ENCODE data around the gene MMS19. TPM values are rescaled to one million over a fixed set of nuclear protein-coding genes. Genes with fewer than 3 reads are reported as not detected.

Gene MMS19
- total and polyA plus RNA-seq, 10 of the 15 experiments (the other 5 are each of a cell fraction or from before 2014, with no cell fraction given): 40.2 to 112 (median 69.0) TPM

DNA sequence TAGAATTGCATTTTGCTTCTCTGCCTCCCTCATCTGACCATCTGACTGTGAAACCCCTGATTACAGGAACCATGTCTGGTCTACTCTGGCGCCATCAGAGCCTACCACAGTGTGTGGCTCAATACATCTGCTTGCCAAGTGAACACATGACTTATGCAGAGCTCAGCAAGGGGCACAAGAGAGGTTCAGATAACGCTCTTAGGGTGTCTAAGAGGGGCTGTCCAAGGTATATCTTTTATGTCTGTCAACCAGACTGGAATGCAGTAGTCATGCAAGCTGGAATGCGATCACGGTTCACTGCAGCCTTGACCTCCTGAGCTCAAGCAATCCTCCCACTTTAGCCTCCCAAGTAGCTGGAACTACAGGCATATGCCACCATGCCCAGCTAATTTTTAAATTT is 86.8 kb downstream of the MMS19 start:
- no peak for FAIRE-seq

GRCh38 chr10:97408496-97408992 is 89.7 kb downstream of the MMS19 start:
- Histone ChIP-seq H3K9me3 (replicated peaks; ENCODE audit: control insufficient read depth, insufficient read depth, low read length) (no peaks in the 10 kb centered on the region), H3K79me2 (ENCODE audit: control insufficient read depth, insufficient read depth, low read length) (no peaks in the 10 kb centered on the region), H3K36me3 (ENCODE audit: control insufficient read depth in 2 of 2, insufficient read depth in 2 of 2, low read length in 1 of 2) (no peaks in the 10 kb centered on the region), H2AFZ (ENCODE audit: control insufficient read depth, low read depth, low read length) (no peak overlapping the region), H4K20me1 (ENCODE audit: control insufficient read depth, insufficient read depth) (no peaks in the 10 kb centered on the region), H3K27me3 (replicated peaks in 1 of 2; ENCODE audit: control insufficient read depth in 2 of 2, insufficient read depth in 2 of 2, low read length in 1 of 2) (no peaks in the 10 kb centered on the region), H3K9ac (ENCODE audit: control insufficient read depth, insufficient read depth, low read length) (no peak overlapping the region), H3K4me3 (no peak overlapping the region), H3K27ac (ENCODE audit: control insufficient read depth, insufficient read depth) (no peak overlapping the region), H3K4me1 (ENCODE audit: control insufficient read depth, insufficient read depth, low read length) (peaks cover 3% of the 10 kb centered on the region; the same call in 1 of the 2 replicates), H3K4me2 (ENCODE audit: control insufficient read depth, insufficient read depth) (no peak overlapping the region)
- no peak for DNase-seq (ENCODE audit: low read depth, low spot score)
- WGBS (ENCODE audit: insufficient coverage, insufficient replicate concordance, low lambda C conversion rate, missing lambda C conversion rate): 96% methylated on average over 10 of the region's 10 CpGs
- FAIRE-seq: no peak
- SMC1A ChIA-PET (ENCODE audit: uncharacterized antibody, unreplicated experiment): interaction anchor here (1.0 to 1.4 kb wide), 3 partner anchors 15 to 26 kb away, joined by 3 to 5 read pairs (median 4); no protein-coding TSS in a partner anchor
- CTCF ChIA-PET: interaction anchor here (1.0 to 2.9 kb wide), 8 partner anchors 14 to 145 kb away, joined by 3 to 27 read pairs (median 6); no protein-coding TSS in a partner anchor
- POLR2A ChIA-PET: no interaction called here
- intact Hi-C loops (cut with micrococcal nuclease; ENCODE audit: unreplicated experiment) (no loop called here), in situ Hi-C loops (cut with MboI) (no loop called here)
- no TSS peak for BruUV-seq (replicated peaks)
- no peak for ATAC-seq
- RAD21 ChIA-PET (ENCODE audit: unreplicated experiment): interaction anchor here (0.6 to 1.9 kb wide), 5 partner anchors 16 to 183 kb away, joined by 3 to 5 read pairs (median 4); no protein-coding TSS in a partner anchor
- TF ChIP-seq ASH2L (IDR thresholded peaks at IDR 0.05; ENCODE audit: borderline replicate concordance, low read depth) (no peak), ZBTB11 (CRISPR knock-in tag; IDR thresholded peaks at IDR 0.05) (no peak), IRF4 (IDR thresholded peaks at IDR 0.05; ENCODE audit: low read depth, low read length) (no peak)

More for the DNA sequence above, 86.8 kb downstream of the MMS19 start:
- RAD21 ChIA-PET (ENCODE audit: unreplicated experiment): interaction anchor here (1.2 kb wide), 1 partner anchor 23 kb away, joined by 3 read pairs; no protein-coding TSS in a partner anchor
- H3K9ac ChIP-seq (ENCODE audit: control insufficient read depth, insufficient read depth, low read length): no peak overlapping the region
- ATAC-seq (no peak), DNase-seq (ENCODE audit: low read depth, low spot score) (no peak)
- no peak overlapping the region for H3K4me3 ChIP-seq
- in situ Hi-C loops (cut with MboI) (no loop called here), intact Hi-C loops (cut with micrococcal nuclease; ENCODE audit: unreplicated experiment) (no loop called here)
- H3K36me3 ChIP-seq (ENCODE audit: control insufficient read depth in 2 of 2, insufficient read depth in 2 of 2, low read length in 1 of 2): no peaks in the 10 kb centered on the region
- H4K20me1 ChIP-seq (ENCODE audit: control insufficient read depth, insufficient read depth): no peaks in the 10 kb centered on the region
- SMC1A ChIA-PET (ENCODE audit: uncharacterized antibody, unreplicated experiment): no interaction called here
- POLR2A ChIA-PET: interaction anchor here (0.6 to 1.0 kb wide), 2 partner anchors 11 to 968 kb away, joined by 3 read pairs; partner anchors contain the start of gene RRP12
- H3K4me1 ChIP-seq (ENCODE audit: control insufficient read depth, insufficient read depth, low read length): peaks cover 3% of the 10 kb centered on the region; the same call in 1 of the 2 replicates
- H3K79me2 ChIP-seq (ENCODE audit: control insufficient read depth, insufficient read depth, low read length): no peaks in the 10 kb centered on the region
- H3K9me3 ChIP-seq (replicated peaks; ENCODE audit: control insufficient read depth, insufficient read depth, low read length): no peaks in the 10 kb centered on the region
- 87% methylated on average over 4 of the region's 4 CpGs for WGBS (ENCODE audit: insufficient coverage, insufficient replicate concordance, low lambda C conversion rate, missing lambda C conversion rate)
- no TSS peak for BruUV-seq (replicated peaks)
- no peak overlapping the region for H3K27ac ChIP-seq (ENCODE audit: control insufficient read depth, insufficient read depth)
- no peak overlapping the region for H3K4me2 ChIP-seq (ENCODE audit: control insufficient read depth, insufficient read depth)
- TF ChIP-seq IKZF1 (conservative IDR thresholded peaks at IDR 0.05): no peak
- H3K27me3 ChIP-seq (replicated peaks in 1 of 2; ENCODE audit: control insufficient read depth in 2 of 2, insufficient read depth in 2 of 2, low read length in 1 of 2): no peaks in the 10 kb centered on the region
- CTCF ChIA-PET: interaction anchor here (1.1 to 2.7 kb wide), 3 partner anchors 11 to 143 kb away, joined by 3 to 12 read pairs (median 6); no protein-coding TSS in a partner anchor
- no peak overlapping the region for H2AFZ ChIP-seq (ENCODE audit: control insufficient read depth, low read depth, low read length)
